CD1c-positive myeloid dendritic cell (primary cell): ENCODE results near the gene DNMT3B.

Source experiments
- DNase-seq: peaks from one replicate; pipeline ENCODE4 v3.0.0-alpha.2; 2016; ENCODE audit errors: extremely low spot score

The DNMT3B gene

DNA sequence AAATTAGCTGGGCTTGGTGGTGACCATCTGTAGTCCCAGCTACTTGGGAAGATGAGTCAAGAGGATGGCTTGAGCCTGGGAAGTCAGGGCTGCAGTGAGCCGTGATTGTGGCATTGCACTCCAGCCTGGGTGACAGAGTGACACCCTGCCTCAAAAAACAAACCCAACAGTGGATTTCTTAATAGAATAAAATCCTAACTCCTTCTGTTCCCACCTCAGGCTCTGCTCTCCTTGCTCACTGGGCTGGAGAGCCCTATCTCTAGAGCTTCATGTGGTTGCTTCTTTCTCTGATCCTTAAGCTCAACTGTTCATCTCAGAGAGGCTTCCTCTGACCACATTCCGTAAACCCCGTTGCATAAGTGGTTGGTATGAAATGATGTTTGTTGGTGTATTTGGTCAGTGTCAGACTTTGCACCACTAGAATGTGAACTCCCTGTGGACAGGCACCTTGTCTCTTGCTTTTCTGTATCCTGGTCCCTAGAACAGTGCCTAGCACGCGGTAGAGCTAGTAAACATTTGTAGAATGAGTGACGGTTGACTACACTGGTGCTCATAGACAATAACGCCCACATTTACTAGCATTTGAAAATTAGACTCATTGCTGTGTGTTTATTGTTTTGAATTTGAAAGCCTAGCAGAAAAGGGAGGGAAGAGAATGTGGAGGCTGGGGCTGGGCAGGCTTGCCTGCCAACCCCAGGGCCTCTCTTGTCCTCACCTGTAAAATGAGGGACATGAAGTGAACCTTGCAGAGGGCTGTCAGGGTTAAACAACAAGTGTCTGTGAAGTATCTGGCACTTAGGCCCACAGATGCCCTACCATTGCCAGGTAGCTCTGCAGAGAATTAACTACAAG lies 61.8 kb downstream of the DNMT3B start:
- no peak for DNase-seq

DNA sequence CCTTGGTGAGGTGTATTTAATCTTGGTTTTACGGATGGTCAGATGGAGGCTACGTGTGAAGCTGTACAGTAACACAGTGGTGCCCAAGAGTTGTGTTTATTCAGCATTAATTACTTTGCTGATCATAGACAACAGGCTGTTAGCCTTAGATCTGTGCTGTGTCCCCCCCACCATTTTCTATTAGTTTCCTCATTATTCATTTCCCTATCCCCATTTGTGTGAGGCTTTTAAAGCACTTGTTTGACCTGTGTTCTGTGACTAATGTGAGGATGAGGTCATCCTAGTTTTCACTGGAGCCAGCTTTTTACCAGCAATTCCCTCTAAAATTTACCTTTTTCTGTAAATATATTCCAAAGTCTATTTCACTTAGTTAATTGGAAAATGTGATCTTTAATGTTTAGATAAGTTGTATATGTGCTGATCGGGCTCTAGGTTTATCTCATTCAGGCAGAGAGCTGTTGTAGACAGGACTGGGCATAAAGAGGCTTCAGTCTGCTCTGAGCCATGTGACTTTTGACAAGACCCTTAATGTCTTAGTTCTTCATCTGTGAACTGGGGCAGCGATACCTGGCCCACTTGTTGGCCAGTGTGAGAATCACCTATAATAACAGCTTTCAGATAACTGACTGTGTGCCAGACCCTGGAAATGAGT lies 66.0 kb downstream of the DNMT3B start:
- peak; percentile 50 for DNase-seq

DNA sequence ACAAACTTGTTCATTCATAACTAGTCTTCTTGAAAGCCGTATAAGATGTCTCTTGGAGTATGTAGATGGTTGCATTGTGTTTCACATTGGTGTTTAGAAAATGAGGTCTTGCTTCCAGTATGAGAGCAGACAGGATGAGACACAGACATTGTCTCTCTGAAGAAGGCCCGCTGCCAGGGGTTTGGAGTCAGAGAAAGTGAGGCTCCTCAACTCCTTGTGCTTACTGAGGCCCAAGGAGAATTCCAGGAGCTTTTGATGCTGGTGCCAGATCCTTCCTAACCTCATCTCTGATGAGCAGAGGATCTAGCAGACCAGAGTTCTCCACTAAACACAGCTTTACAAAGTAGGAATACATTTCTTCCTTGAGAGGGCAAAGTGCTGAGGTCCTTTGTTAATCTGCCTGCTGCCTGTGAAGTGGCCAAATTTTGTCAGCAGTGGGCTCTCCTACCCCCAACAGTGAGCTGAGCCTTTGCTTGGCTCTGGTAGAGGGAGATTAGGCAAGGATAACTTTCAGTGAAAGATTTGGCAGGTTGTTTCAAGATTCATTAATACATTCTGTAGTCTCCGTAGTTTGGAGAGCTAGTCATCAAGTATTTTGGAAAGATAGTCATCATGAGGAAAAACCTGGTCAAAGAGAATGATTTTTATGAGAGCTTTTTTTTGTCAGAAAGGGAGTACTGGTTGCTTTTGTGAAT lies 67.3 kb downstream of the DNMT3B start:
- no peak for DNase-seq

- peak; percentile 92 for DNase-seq
Observed at GRCh38 chr20:32830437-32830836, 68.3 kb downstream of the DNMT3B start.

- DNase-seq = no peak
Observed at GRCh38 chr20:32831982-32832381, 69.8 kb downstream of the DNMT3B start.

- no peak for DNase-seq
Observed at GRCh38 chr20:32832664-32833063, 70.5 kb downstream of the DNMT3B start.

GRCh38 chr20:32834972-32835371 lies 72.8 kb downstream of the DNMT3B start:
- no peak for DNase-seq

GRCh38 chr20:32837157-32837556 lies 75.0 kb downstream of the DNMT3B start:
- DNase-seq = no peak

DNA sequence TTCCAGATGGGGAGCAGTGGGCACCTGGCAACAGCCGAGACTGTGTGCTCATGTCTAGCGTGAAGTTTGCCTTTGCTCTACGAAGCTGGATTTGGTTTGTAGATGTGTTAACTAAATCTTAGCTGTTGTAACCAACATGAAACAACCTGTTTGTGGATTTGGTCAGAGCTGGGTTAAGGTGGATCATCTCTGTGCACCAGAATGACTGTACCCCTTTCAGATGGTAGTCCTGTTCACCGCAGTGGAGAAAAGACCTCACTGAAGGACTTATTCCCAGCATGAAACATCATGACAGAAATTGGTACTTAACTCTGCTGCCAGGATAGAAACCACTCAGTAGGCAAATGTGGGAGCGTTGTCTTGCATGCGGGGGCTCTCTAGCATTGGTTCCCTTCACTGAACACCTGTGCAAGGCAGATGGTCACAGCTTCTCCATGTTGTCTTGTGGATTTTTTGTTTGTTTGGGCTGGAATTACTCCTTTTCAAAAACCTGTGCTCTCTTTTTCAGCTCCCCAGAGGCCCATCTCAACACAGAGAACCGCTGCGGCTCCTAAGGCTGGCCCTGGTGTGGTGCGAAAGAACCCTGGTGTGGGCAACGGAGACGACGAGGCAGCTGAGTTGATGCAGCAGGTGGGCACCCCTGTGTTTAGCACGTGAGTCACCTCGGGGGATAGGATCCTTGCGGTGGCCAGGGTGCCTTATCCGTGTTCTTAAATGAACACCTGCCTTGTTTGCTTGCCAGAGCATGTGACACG lies 77.2 kb downstream of the DNMT3B start:
- DNase-seq = no peak

GRCh38 chr20:32839982-32840285 lies 77.7 kb downstream of the DNMT3B start:
- DNase-seq = no peak

GRCh38 chr20:32841174-32841573 lies 79.0 kb downstream of the DNMT3B start:
- DNase-seq = no peak

- DNase-seq = no peak
Observed at GRCh38 chr20:32841632-32842031, 79.4 kb downstream of the DNMT3B start.

- no peak for DNase-seq
Observed at GRCh38 chr20:32842688-32843524, 80.7 kb downstream of the DNMT3B start.

DNA sequence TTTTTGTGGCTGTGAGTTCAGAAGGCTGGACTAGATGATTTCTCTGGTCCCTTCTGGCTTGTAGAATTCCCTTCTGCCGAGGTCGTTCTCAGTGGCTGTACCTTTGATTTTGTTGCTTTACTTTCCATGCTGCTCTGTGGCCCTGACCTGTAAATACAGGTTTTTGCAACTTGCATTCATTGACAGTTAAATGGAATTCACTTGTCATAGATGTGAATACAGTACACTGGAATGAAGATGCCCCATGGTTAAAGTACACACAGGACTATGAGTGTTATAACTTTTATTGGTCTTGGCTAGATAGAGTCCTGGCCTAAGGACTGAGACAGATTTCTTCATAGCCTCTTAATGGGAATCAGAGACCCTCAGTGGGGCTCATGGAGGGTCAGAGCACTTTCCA lies 83.6 kb downstream of the DNMT3B start:
- DNase-seq = no peak

GRCh38 chr20:32846852-32847251 lies 84.7 kb downstream of the DNMT3B start:
- DNase-seq = no peak

- no peak for DNase-seq
Observed at GRCh38 chr20:32847964-32848363, 85.8 kb downstream of the DNMT3B start.

DNA sequence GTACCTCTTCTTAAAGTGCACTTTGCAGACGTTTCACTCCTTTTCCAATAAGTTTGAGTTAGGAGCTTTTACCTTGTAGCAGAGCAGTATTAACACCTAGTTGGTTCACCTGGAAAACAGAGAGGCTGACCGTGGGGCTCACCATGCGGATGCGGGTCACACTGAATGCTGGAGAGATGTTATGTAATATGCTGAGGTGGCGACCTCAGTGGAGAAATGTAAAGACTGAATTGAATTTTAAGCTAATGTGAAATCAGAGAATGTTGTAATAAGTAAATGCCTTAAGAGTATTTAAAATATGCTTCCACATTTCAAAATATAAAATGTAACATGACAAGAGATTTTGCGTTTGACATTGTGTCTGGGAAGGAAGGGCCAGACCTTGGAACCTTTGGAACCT lies 86.7 kb downstream of the DNMT3B start:
- no peak for DNase-seq

DNA sequence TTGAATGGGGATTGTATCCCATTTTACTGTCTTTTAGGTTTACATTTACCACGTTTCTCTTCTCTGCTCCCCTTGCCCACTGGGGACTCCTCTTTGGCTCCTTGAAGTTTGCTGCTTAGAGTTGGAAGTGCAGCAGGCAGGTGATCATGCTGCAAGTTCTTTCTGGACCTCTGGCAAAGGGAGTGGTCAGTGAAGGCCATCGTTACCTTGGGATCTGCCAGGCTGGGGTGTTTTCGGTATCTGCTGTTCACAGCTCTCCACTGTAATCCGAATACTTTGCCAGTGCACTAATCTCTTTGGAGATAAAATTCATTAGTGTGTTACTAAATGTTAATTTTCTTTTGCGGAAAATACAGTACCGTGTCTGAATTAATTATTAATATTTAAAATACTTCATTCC lies 87.4 kb downstream of the DNMT3B start:
- DNase-seq = no peak

DNA sequence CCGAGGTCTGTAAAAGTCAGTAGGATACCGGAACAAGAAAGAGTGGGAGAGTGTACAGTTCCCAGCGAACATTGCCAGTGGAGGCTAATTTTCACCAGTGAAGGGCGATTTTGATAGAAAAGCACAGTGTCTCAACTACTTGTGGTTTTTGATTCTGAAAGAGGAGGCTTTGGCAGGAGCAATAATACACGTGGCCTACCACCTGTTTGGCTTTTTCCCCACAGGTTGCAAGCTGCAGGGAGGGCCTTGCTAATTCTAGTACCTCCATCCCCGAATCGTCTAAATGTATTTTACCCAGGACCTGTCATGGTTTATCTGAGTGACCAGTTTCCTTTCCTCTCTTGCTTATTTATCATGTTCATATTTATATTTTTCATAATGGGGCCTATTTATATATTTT lies 93.2 kb downstream of the DNMT3B start:
- no peak for DNase-seq

DNA sequence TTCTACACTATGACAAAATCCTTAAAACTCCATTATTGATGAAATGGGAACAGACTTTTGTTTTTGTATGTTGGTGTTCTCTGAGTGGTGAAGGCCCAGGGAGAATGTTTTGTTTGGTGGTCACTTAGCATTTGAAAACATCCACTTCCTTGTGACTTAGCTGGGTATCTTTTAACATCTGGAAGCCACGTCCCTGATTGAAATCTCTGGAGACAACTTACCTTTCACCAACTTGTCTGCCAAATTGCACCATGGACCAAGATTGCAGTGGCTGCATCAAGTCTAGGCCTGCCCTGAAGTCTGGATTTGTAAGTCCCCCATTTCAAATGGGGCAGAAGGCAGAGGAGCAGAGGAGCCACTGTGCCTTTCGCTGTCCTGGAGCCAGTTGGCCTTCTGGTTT lies 96.0 kb downstream of the DNMT3B start:
- DNase-seq = no peak
